SK-N-SH (cell line): Measurements from ENCODE around the gene LGI4.

Source experiments
- YY1 ChIP-seq: IDR thresholded peaks from 2 replicates; pipeline ENCODE4 v1.4.0; 2012; ENCODE audit warnings: low read depth, mild to moderate bottlenecking
- TF ChIP-seq, protein P1 (sequence below): fragments of 200-600 bp; sonication (generic); IDR thresholded peaks from 2 replicates; pipeline ENCODE4 v1.6.1; 2017; ENCODE audit warnings: antibody characterized with exemption, mild to moderate bottlenecking, moderate library complexity

DNA sequence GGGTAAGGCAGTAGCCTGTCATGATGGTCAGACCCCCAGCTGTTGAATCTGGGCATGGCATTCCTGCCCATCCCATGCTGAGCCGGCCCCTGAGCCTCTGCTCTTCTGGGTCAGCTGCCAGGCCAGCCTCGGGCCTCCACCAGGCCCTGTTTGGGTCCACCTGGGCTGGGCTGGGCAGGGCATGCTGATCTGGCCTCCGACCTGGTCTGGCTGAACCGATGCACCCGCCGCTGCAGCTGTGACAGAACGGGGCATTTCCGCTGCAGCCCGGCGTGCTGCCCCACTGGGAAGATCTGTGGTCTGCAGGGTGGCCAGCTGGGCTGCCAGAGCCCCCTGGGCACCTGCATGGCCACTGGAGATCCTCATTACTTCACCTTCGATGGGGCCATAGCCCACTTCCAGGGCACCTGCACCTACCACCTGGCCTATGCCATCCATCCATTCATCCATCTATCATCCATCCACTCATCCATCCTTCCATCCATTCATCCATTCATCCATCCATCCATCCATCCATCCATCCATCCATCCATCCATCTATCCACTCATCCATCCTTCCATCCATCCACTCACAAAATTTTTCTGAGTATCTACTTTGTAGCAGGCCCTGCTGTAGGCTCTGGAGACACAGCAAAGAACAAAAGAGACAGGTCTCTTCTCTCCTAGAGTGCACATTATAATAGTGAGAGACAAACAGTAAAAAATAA lies 40.8 kb downstream of the LGI4 start:
- TF ChIP-seq, protein P1, sequence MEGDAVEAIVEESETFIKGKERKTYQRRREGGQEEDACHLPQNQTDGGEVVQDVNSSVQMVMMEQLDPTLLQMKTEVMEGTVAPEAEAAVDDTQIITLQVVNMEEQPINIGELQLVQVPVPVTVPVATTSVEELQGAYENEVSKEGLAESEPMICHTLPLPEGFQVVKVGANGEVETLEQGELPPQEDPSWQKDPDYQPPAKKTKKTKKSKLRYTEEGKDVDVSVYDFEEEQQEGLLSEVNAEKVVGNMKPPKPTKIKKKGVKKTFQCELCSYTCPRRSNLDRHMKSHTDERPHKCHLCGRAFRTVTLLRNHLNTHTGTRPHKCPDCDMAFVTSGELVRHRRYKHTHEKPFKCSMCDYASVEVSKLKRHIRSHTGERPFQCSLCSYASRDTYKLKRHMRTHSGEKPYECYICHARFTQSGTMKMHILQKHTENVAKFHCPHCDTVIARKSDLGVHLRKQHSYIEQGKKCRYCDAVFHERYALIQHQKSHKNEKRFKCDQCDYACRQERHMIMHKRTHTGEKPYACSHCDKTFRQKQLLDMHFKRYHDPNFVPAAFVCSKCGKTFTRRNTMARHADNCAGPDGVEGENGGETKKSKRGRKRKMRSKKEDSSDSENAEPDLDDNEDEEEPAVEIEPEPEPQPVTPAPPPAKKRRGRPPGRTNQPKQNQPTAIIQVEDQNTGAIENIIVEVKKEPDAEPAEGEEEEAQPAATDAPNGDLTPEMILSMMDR: no peak
- no peak for TF ChIP-seq YY1
